ENCODE data around the gene STK38. TPM values are rescaled to one million over a fixed set of nuclear protein-coding genes. Genes with fewer than 3 reads are reported as not detected.

STK38 gene
- total and polyA plus RNA-seq, 2 donors (not counting 1 experiment from before 2014, with no cell fraction given) = 26.1 to 67.4 TPM

- Histone ChIP-seq H3K27me3 (replicated peaks in 1 of 4; ENCODE audit: control extremely low read depth in 1 of 4, control insufficient read depth in 3 of 4, insufficient read depth in 4 of 4, low read length in 3 of 4) (no peaks in the 10 kb centered on the region), H3K4me2 (replicated peaks; ENCODE audit: low read depth, low read length, poor library complexity, severe bottlenecking) (no peak overlapping the region), H3K4me1 (ENCODE audit: control insufficient read depth in 2 of 2, insufficient read depth in 2 of 2, low read length in 2 of 2) (no peaks in the 10 kb centered on the region), H3K36me3 (replicated peaks in 1 of 2; ENCODE audit: control extremely low read depth in 1 of 2, control insufficient read depth in 1 of 2, extremely low read depth in 1 of 2, insufficient read depth in 2 of 2, low read length in 1 of 2) (peaks cover 1 to 90% of the 10 kb centered on the region in 2 experiments), H3K27ac (ENCODE audit: low read length in 2 of 2) (no peak overlapping the region), H3K79me2 (ENCODE audit: control insufficient read depth, insufficient read depth, low read length) (no peaks in the 10 kb centered on the region), H4K20me1 (ENCODE audit: control insufficient read depth, insufficient read depth, low read length, poor library complexity, severe bottlenecking) (peaks cover 6% of the 10 kb centered on the region), H2AFZ (ENCODE audit: insufficient read depth, low read depth, low read length, poor library complexity, severe bottlenecking) (no peak overlapping the region), H3K9me3 (ENCODE audit: control extremely low read depth in 1 of 3, control insufficient read depth in 2 of 3, insufficient read depth in 1 of 3, low read length in 2 of 3) (no peaks in the 10 kb centered on the region), H3K9ac (ENCODE audit: low read length) (no peak overlapping the region), H3K4me3 (ENCODE audit: control extremely low read depth in 1 of 5, extremely low read depth in 1 of 5, insufficient read depth in 1 of 5, low read depth in 2 of 5, low read length in 4 of 5) (no peak overlapping the region)
- ChIA-PET CTCF (no interaction called here), POLR2A (interaction anchor here (0.6 kb wide), 1 partner anchor 244 kb away, joined by 4 read pairs; no protein-coding TSS in a partner anchor)
- H3K9me3 Mint-ChIP-seq (ENCODE audit: insufficient read depth) = no peaks in the 10 kb centered on the region
- WGBS (ENCODE audit: insufficient coverage) = no CpG with 5 or more reads among the region's 2 CpGs
- intact Hi-C loops (cut with micrococcal nuclease) = loop anchor here (10.0 kb wide), 1 partner anchor 93 kb away; no protein-coding TSS in a partner anchor
- DNase-seq = no peak
- ATAC-seq (ENCODE audit: low read depth) = no peak
- H3K4me1 Mint-ChIP-seq = no peaks in the 10 kb centered on the region
- no peaks in the 10 kb centered on the region for H3K27me3 Mint-ChIP-seq
- no peak overlapping the region for H3K27ac Mint-ChIP-seq
- H3K4me3 Mint-ChIP-seq = no peak overlapping the region
- TF ChIP-seq EZH2 (IDR thresholded peaks at IDR 0.05; ENCODE audit: borderline replicate concordance, insufficient read depth, low read depth, low read length, poor library complexity, severe bottlenecking) (no peak), CTCF (IDR thresholded peaks at IDR 0.05) (no peak)
These were observed 29.9 kb downstream of the STK38 start for GRCh38 chr6:36517408-36517807.

- no peak overlapping the region for H3K27ac ChIP-seq (ENCODE audit: low read length in 2 of 2)
- no peak overlapping the region for H3K4me3 ChIP-seq (ENCODE audit: control extremely low read depth in 1 of 5, extremely low read depth in 1 of 5, insufficient read depth in 1 of 5, low read depth in 2 of 5, low read length in 4 of 5)
- peaks cover 6% of the 10 kb centered on the region for H4K20me1 ChIP-seq (ENCODE audit: control insufficient read depth, insufficient read depth, low read length, poor library complexity, severe bottlenecking)
- H3K9me3 ChIP-seq (ENCODE audit: control extremely low read depth in 1 of 3, control insufficient read depth in 2 of 3, insufficient read depth in 1 of 3, low read length in 2 of 3) = no peaks in the 10 kb centered on the region
- H3K27ac Mint-ChIP-seq = no peak overlapping the region
- no peaks in the 10 kb centered on the region for H3K27me3 ChIP-seq (replicated peaks in 1 of 4; ENCODE audit: control extremely low read depth in 1 of 4, control insufficient read depth in 3 of 4, insufficient read depth in 4 of 4, low read length in 3 of 4)
- no peaks in the 10 kb centered on the region for H3K9me3 Mint-ChIP-seq (ENCODE audit: insufficient read depth)
- H3K79me2 ChIP-seq (ENCODE audit: control insufficient read depth, insufficient read depth, low read length) = no peaks in the 10 kb centered on the region
- no peak overlapping the region for H3K4me2 ChIP-seq (replicated peaks; ENCODE audit: low read depth, low read length, poor library complexity, severe bottlenecking)
- no peak overlapping the region for H3K4me3 Mint-ChIP-seq
- no peak for TF ChIP-seq EZH2 (IDR thresholded peaks at IDR 0.05; ENCODE audit: borderline replicate concordance, insufficient read depth, low read depth, low read length, poor library complexity, severe bottlenecking)
- TF ChIP-seq CTCF (IDR thresholded peaks at IDR 0.05) = no peak
- H3K4me1 ChIP-seq (ENCODE audit: control insufficient read depth in 2 of 2, insufficient read depth in 2 of 2, low read length in 2 of 2) = no peaks in the 10 kb centered on the region
- no peaks in the 10 kb centered on the region for H3K27me3 Mint-ChIP-seq
- intact Hi-C loops (cut with micrococcal nuclease) = loop anchor here (10.0 kb wide), 1 partner anchor 92 kb away; no protein-coding TSS in a partner anchor
- no peak overlapping the region for H3K9ac ChIP-seq (ENCODE audit: low read length)
- ATAC-seq (ENCODE audit: low read depth) = no peak
- peaks cover 4 to 91% of the 10 kb centered on the region in 2 experiments for H3K36me3 ChIP-seq (replicated peaks in 1 of 2; ENCODE audit: control extremely low read depth in 1 of 2, control insufficient read depth in 1 of 2, extremely low read depth in 1 of 2, insufficient read depth in 2 of 2, low read length in 1 of 2)
- no peak for DNase-seq
- POLR2A ChIA-PET = interaction anchor here (0.6 kb wide), 1 partner anchor 37 kb away, joined by 5 read pairs; no protein-coding TSS in a partner anchor
- H2AFZ ChIP-seq (ENCODE audit: insufficient read depth, low read depth, low read length, poor library complexity, severe bottlenecking) = no peak overlapping the region
- CTCF ChIA-PET = interaction anchor here (0.5 to 1.2 kb wide), 2 partner anchors 94 to 131 kb away, joined by 3 read pairs; no protein-coding TSS in a partner anchor
- no peaks in the 10 kb centered on the region for H3K4me1 Mint-ChIP-seq
These were observed 30.3 kb downstream of the STK38 start for GRCh38 chr6:36516988-36517387.

Measured in B cell (primary cell).